Measurements from ENCODE around the gene GALNT17.

Gene GALNT17

DNA sequence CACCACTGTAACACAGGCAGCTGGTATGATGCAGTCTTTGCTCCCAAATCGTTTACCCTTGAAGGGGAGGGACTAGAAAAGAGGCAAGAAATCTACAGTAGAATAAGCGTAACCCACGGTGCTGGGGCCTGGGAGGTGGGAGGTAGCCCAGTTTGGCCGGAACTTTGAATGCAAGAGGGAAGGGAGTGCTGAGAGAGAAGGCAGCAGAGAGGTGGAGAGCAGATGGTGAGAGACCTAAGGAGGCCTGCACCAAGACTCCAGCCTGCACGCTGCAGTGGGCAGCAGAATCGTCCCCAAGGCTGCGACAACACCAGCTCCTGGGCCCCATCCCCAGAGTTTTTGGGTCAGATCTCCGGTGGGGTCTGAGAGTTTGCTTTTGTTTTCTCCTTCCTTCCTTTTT, 547.5 kb downstream of the GALNT17 start:
- H3K27ac ChIP-seq (ENCODE audit: low read depth, low read length): no peak overlapping the region

DNA sequence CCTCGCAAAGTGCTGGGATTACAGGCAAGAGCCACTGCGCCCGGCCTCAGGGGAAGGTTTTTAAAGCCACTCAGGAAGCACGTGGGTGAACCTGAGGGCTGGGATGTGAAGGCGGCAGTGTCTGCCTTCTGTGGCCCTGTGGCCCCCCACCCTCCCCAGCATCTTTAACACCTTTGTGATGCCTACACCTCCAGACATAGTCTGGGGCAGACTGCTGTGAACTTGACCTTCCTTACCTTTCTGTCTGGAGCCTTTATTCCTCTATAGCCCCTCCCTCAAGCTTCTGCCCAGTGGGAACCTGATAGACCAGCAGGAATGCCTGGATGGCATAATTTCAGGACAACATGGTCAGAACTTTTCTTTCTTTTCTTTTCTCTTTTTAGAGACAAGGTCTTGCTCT, 550.2 kb downstream of the GALNT17 start:
- Histone ChIP-seq H3K27me3 (ENCODE audit: control insufficient read depth, insufficient read depth, low read length) (no peaks in the 10 kb centered on the region), H3K36me3 (ENCODE audit: control insufficient read depth, insufficient read depth, low read length) (no peaks in the 10 kb centered on the region), H3K4me1 (ENCODE audit: control insufficient read depth, insufficient read depth, low read length) (no peaks in the 10 kb centered on the region), H3K4me3 (ENCODE audit: low read length) (no peak overlapping the region), H3K9ac (ENCODE audit: low read length) (no peak overlapping the region), H3K27ac (ENCODE audit: low read depth, low read length) (no peak overlapping the region)

More for the DNA sequence above, 547.5 kb downstream of the GALNT17 start:
- H3K9ac ChIP-seq (ENCODE audit: low read length): no peak overlapping the region
- no peaks in the 10 kb centered on the region for H3K4me1 ChIP-seq (ENCODE audit: control insufficient read depth, insufficient read depth, low read length)
- H3K27me3 ChIP-seq (ENCODE audit: control insufficient read depth, insufficient read depth, low read length): no peaks in the 10 kb centered on the region
- H3K4me3 ChIP-seq (ENCODE audit: low read length): no peak overlapping the region
- no peaks in the 10 kb centered on the region for H3K36me3 ChIP-seq (ENCODE audit: control insufficient read depth, insufficient read depth, low read length)

DNA sequence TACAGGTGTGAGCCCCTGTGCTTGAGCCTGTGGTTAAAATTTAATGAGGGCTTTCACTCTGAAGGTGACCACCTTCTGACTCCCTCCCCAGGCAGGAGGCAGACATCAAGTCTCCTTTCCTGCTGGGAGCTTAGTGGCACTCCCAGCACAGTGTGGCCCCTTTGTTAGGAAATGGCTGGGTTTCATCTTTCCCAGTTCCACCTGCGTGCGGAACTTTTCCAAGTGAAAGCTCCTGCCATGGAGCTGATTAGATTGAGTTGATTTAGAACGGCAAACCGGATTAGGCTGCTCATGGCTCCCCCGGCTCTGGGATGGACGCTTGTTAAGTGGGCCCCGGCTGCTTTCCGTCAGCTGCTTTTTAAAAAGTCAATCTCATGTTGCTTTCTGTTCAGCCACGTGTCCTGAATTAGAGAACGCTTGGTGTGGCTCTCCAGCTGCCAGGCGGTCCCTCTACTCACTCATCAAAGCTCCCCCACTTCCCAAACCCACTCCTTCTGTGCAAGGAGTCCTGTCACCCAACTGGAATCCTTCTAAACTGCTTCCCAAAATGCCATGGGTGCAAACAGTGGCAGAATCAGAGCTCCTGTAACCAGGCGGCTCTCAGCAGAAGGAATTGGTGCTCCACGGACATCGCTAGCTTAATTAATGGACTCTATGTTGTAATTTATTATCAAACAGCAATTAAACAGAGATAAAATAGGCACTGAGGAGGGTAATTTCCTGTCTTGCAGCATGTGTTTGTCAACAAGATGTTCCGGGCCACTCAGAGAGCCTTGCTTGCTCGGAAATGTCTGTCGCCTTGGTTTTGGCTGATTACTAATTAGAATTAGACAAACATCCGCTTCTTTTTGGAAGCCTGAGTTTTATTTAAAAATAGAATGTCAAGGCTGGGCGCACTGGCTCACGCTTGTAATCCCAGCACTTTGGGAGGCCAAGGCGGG, 551.2 kb downstream of the GALNT17 start:
- Histone ChIP-seq H3K27me3 (ENCODE audit: control insufficient read depth, insufficient read depth, low read length) (no peaks in the 10 kb centered on the region), H3K36me3 (ENCODE audit: control insufficient read depth, insufficient read depth, low read length) (no peaks in the 10 kb centered on the region), H3K9ac (ENCODE audit: low read length) (no peak overlapping the region), H3K27ac (ENCODE audit: low read depth, low read length) (no peak overlapping the region), H3K4me1 (ENCODE audit: control insufficient read depth, insufficient read depth, low read length) (no peaks in the 10 kb centered on the region), H3K4me3 (ENCODE audit: low read length) (no peak overlapping the region)

DNA sequence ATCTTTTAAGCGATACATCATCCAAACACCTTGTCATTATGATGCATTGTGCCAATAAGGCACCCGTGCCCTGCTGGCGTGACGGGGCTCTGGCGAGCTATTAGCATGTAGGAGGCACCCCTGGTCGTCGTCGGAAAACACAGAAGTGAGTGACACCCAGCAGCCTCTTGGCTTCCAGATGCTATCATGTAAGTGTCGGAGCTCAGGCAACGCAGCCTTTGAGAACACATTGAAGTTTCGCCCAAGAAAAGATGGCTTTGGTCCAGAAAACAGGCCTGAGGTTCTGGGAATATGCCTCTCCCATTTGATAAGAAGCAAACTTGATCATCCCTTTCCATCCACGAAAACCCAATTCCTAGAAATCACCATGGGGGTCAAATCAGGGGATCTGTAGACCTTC, 555.3 kb downstream of the GALNT17 start:
- no peak overlapping the region for H3K4me3 ChIP-seq (ENCODE audit: low read length)
- no peak overlapping the region for H3K27ac ChIP-seq (ENCODE audit: low read depth, low read length)
- H3K4me1 ChIP-seq (ENCODE audit: control insufficient read depth, insufficient read depth, low read length): no peaks in the 10 kb centered on the region
- no peaks in the 10 kb centered on the region for H3K27me3 ChIP-seq (ENCODE audit: control insufficient read depth, insufficient read depth, low read length)
- no peak overlapping the region for H3K9ac ChIP-seq (ENCODE audit: low read length)
- H3K36me3 ChIP-seq (ENCODE audit: control insufficient read depth, insufficient read depth, low read length): no peaks in the 10 kb centered on the region

DNA sequence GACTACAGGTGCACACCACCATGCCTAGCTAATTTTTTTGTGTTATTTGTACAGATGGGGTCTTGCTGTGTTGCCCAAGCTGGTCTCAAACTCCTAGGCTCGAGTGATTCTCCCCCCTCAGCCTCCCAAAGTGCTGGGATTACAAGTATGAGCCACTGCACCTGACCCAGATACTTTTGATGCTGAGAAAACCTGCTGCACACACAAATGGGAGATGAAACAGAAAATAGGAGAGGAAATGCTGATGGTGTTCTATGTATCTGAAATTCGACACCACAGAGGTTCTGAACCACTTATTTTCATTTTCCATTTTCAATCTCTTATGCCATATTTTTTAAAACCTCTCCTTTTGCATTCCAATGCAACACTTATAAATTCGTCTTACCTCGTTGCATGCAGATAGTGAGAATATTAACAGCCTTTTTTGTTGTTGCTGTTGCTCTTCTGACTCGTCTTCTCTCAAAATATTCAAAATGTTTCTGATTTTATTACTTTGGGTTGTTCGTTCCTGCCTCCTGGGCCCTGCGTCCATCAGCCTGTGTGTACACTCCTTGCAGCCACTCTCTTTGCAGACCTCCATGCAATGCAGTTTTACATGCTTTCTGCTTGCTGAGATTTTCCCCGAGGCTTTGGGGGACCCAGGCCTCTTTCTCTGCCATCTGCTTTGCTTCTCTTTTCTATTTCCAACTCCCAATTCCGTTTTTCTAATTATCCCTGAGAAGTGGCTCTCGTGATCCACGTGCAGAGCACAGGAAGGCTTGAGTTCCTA, 556.1 kb downstream of the GALNT17 start:
- Histone ChIP-seq H3K4me1 (ENCODE audit: control insufficient read depth, insufficient read depth, low read length) (no peaks in the 10 kb centered on the region), H3K27me3 (ENCODE audit: control insufficient read depth, insufficient read depth, low read length) (no peaks in the 10 kb centered on the region)

DNA sequence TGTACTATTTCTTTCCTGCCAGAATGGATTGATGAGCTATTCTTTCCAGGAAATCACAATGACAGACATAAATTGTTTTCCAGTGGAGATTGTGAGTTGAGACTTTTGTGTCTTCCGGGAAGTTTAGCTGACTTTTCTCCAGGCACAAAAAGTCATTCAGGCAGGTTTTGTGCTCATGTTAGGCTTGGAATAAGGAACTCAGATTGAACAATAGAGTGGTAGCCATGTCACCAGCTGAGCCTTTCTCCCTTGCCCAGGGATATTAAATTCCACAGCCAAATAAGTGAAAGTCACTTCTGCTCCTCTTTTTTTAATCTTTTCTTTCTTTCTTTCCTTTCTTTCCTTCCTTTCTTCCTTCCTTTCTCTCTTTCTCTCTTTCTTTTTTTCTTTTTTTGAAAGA, 559.6 kb downstream of the GALNT17 start:
- Histone ChIP-seq H3K36me3 (ENCODE audit: control insufficient read depth, insufficient read depth, low read length) (no peaks in the 10 kb centered on the region), H3K4me3 (ENCODE audit: low read length) (no peak overlapping the region)

More for the DNA sequence above, 556.1 kb downstream of the GALNT17 start:
- Histone ChIP-seq H3K27ac (ENCODE audit: low read depth, low read length) (no peak overlapping the region), H3K9ac (ENCODE audit: low read length) (no peak overlapping the region), H3K36me3 (ENCODE audit: control insufficient read depth, insufficient read depth, low read length) (no peaks in the 10 kb centered on the region), H3K4me3 (ENCODE audit: low read length) (no peak overlapping the region)

DNA sequence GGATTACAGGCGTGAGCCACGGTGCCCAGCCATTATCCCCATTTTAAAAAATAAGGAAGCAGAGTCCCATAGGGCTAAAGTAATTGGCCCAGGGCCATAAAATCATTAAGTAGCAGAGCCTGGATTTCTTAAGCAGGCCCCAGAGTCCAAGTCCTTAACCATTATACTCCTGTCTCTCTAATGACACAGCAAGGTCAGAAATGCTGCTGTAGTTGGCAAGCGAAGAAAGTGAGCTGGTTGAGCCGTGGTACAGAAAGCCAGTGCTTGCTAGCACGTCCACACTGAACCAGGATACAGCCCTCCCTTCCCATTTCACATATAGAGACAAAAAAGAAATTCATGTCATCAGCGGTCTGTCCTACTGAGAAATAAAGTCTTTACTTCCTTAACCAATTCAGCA, 562.7 kb downstream of the GALNT17 start:
- Histone ChIP-seq H3K36me3 (ENCODE audit: control insufficient read depth, insufficient read depth, low read length) (no peaks in the 10 kb centered on the region), H3K27ac (ENCODE audit: low read depth, low read length) (no peak overlapping the region), H3K4me3 (ENCODE audit: low read length) (no peak overlapping the region), H3K27me3 (ENCODE audit: control insufficient read depth, insufficient read depth, low read length) (no peaks in the 10 kb centered on the region), H3K4me1 (ENCODE audit: control insufficient read depth, insufficient read depth, low read length) (no peaks in the 10 kb centered on the region), H3K9ac (ENCODE audit: low read length) (no peak overlapping the region)

More for the DNA sequence above, 559.6 kb downstream of the GALNT17 start:
- Histone ChIP-seq H3K4me1 (ENCODE audit: control insufficient read depth, insufficient read depth, low read length) (no peaks in the 10 kb centered on the region), H3K27ac (ENCODE audit: low read depth, low read length) (no peak overlapping the region), H3K9ac (ENCODE audit: low read length) (no peak overlapping the region), H3K27me3 (ENCODE audit: control insufficient read depth, insufficient read depth, low read length) (no peaks in the 10 kb centered on the region)

DNA sequence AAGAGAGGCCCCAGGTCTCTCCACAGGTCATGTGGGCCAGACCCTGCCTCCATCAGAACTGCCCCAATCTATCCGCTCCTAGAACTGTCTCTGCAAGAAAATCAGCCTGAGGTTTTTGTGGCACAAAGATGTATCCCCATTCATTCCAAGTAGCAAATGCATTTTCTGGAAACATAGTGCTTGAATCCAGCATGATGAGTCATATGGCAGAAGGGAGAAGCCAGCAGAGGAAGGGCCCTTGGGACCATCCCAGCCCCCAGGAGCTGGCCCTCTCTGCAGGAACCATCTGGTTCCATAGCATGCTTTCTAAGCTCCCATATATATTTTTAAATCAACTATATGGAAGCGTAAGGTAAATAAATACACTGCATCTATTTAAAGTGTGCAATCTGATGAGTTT, 563.2 kb downstream of the GALNT17 start:
- Histone ChIP-seq H3K27ac (ENCODE audit: low read depth, low read length) (no peak overlapping the region), H3K27me3 (ENCODE audit: control insufficient read depth, insufficient read depth, low read length) (no peaks in the 10 kb centered on the region), H3K4me1 (ENCODE audit: control insufficient read depth, insufficient read depth, low read length) (no peaks in the 10 kb centered on the region), H3K9ac (ENCODE audit: low read length) (no peak overlapping the region), H3K4me3 (ENCODE audit: low read length) (no peak overlapping the region), H3K36me3 (ENCODE audit: control insufficient read depth, insufficient read depth, low read length) (no peaks in the 10 kb centered on the region)

DNA sequence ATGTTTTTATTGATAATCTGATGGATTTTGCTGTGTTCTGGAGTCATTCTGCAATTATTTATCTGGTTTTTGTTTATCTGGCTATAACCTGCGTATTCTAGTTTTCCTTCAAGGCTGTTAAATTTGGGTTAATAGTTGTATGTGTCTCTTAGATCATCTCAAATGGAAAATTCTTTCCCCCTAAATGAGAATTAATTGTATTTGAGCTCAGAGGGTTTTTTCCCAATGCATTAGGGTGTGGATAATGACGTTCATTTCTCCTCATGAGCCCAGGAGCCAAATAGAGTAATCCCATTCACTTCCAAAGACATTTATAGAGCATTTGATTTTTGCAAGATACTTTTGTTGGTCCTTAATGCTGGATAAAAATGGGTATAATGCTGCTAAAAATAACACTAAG, 564.6 kb downstream of the GALNT17 start:
- Histone ChIP-seq H3K4me1 (ENCODE audit: control insufficient read depth, insufficient read depth, low read length) (no peaks in the 10 kb centered on the region), H3K36me3 (ENCODE audit: control insufficient read depth, insufficient read depth, low read length) (no peaks in the 10 kb centered on the region), H3K9ac (ENCODE audit: low read length) (no peak overlapping the region), H3K27ac (ENCODE audit: low read depth, low read length) (no peak overlapping the region), H3K27me3 (ENCODE audit: control insufficient read depth, insufficient read depth, low read length) (no peaks in the 10 kb centered on the region), H3K4me3 (ENCODE audit: low read length) (no peak overlapping the region)

DNA sequence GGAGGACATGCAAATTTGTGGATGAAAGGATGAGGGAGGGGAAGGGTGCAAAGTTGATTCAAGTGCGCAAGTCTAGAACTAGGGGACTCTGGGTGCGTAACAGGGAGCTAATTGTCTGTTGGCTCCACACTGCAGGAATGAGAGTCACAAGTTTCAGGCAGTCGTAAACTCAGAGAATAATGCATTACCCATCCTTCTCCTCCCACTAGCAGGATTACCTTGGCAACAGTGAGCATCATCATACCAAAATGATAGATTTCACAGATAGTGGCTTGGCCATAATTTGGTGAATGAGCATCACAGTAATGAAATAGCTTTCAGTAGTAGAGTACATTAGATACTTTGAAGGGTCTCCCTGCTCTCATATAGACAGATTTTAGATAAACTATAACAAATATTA, 565.5 kb downstream of the GALNT17 start:
- Histone ChIP-seq H3K36me3 (ENCODE audit: control insufficient read depth, insufficient read depth, low read length) (no peaks in the 10 kb centered on the region), H3K4me1 (ENCODE audit: control insufficient read depth, insufficient read depth, low read length) (no peaks in the 10 kb centered on the region), H3K27me3 (ENCODE audit: control insufficient read depth, insufficient read depth, low read length) (no peaks in the 10 kb centered on the region), H3K27ac (ENCODE audit: low read depth, low read length) (no peak overlapping the region), H3K9ac (ENCODE audit: low read length) (no peak overlapping the region), H3K4me3 (ENCODE audit: low read length) (no peak overlapping the region)

DNA sequence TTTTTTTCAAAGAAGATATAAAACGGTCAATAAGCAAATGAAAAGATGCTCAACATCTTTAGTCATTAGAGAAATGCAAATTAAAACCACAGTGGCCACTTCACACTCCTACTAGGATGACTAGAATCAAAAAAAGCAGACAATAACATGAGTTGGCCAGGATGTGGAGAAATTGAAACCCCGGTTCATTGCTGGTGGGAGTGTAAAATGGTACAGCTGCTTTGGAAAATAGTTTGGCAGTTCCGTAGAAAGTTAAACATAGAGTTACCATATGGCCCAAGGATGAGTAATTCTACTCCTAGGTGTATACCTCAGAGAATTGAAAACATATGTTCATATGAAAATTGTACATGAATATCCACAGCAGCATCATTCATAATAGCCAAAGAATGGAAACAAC, 573.3 kb downstream of the GALNT17 start:
- Histone ChIP-seq H3K36me3 (ENCODE audit: control insufficient read depth, insufficient read depth, low read length) (no peaks in the 10 kb centered on the region), H3K4me1 (ENCODE audit: control insufficient read depth, insufficient read depth, low read length) (no peaks in the 10 kb centered on the region), H3K9ac (ENCODE audit: low read length) (no peak overlapping the region), H3K27me3 (ENCODE audit: control insufficient read depth, insufficient read depth, low read length) (no peaks in the 10 kb centered on the region), H3K27ac (ENCODE audit: low read depth, low read length) (no peak overlapping the region), H3K4me3 (ENCODE audit: low read length) (no peak overlapping the region)

DNA sequence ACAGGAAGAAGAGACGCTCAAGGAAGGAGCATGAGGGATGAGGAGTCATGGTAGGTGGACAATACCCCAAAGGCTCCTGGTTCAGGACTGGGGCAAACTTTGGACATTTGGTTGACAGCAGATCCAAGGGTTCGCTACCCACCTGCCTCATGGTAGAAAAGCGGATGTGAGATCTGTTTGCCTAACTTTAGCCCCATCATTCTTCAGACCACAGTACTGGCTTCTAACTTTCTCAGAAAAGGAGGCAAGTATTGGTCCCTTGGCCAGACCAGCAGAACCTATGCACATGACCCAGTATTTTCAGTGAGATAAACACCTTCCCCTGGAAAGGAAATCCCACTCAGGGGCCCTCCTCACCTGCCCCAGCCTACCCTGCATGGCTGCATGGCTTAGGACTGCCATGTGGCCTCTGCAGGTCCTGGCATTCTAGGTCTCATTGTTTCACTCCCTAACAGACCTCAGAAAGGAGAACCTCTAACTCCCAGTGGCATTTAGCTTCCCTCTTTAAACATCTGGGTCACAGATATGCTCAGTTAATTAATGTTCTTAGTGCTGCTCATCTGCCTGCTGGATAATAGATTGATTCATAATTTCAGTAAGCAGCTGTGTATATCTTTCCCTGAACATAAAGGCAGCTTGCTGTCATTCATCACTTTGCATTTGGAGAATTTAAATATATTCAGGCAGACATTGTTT, 574.1 kb downstream of the GALNT17 start:
- Histone ChIP-seq H3K36me3 (ENCODE audit: control insufficient read depth, insufficient read depth, low read length) (no peaks in the 10 kb centered on the region), H3K27me3 (ENCODE audit: control insufficient read depth, insufficient read depth, low read length) (no peaks in the 10 kb centered on the region), H3K4me3 (ENCODE audit: low read length) (no peak overlapping the region), H3K4me1 (ENCODE audit: control insufficient read depth, insufficient read depth, low read length) (no peaks in the 10 kb centered on the region), H3K27ac (ENCODE audit: low read depth, low read length) (no peak overlapping the region), H3K9ac (ENCODE audit: low read length) (no peak overlapping the region)
